Osteoblast (primary cell): ENCODE data around the gene SNX27. TPM values are rescaled to one million over a fixed set of nuclear protein-coding genes. Genes with fewer than 3 reads are reported as not detected.

Source experiments
- DNase-seq: peaks from one replicate; pipeline ENCODE4 v3.0.0; 2011; ENCODE audit warnings: low spot score, mixed read lengths; ENCODE audit not compliant: insufficient read length; ENCODE audit errors: missing footprints
- H2AFZ ChIP-seq: 2 replicates; pipeline ENCODE4 v1.6.0; 2011; ENCODE audit warnings: mild to moderate bottlenecking, low read length
- H3K27ac ChIP-seq: 2 replicates; pipeline ENCODE4 v1.5.1; 2011; ENCODE audit warnings: mild to moderate bottlenecking, low read depth, low read length, moderate library complexity
- H3K27me3 ChIP-seq: 2 replicates; pipeline ENCODE4 v1.6.0; 2012; ENCODE audit warnings: mild to moderate bottlenecking, control low read depth, inconsistent platforms, low read length, moderate library complexity; ENCODE audit not compliant: insufficient read depth
- H3K36me3 ChIP-seq: 2 replicates; pipeline ENCODE4 v1.5.1; 2011; ENCODE audit warnings: mild to moderate bottlenecking, low read length, control low read depth, moderate library complexity; ENCODE audit not compliant: insufficient read depth
- H3K4me1 ChIP-seq: 2 replicates; pipeline ENCODE4 v1.5.1; 2011; ENCODE audit warnings: mild to moderate bottlenecking, low read length, control low read depth, moderate library complexity; ENCODE audit not compliant: insufficient read depth
- H3K4me2 ChIP-seq: 2 replicates; pipeline ENCODE4 v1.6.0; 2011; ENCODE audit warnings: mild to moderate bottlenecking, low read length; ENCODE audit not compliant: insufficient read depth
- H3K4me3 ChIP-seq: fragments of 200-600 bp; sonication (generic); 3 replicates; pipeline ENCODE4 v1.5.1; 2012; ENCODE audit warnings: mild to moderate bottlenecking, low read length, inconsistent platforms; ENCODE audit not compliant: insufficient read depth
- H3K79me2 ChIP-seq: 2 replicates; pipeline ENCODE4 v1.6.0; 2012; ENCODE audit warnings: mild to moderate bottlenecking, low read length, control low read depth, inconsistent platforms; ENCODE audit not compliant: insufficient read depth
- H3K9me3 ChIP-seq: 2 replicates; pipeline ENCODE4 v1.5.1; 2011; ENCODE audit warnings: low read depth, low read length, control low read depth
- H4K20me1 ChIP-seq: 2 replicates; pipeline ENCODE4 v1.6.0; 2012; ENCODE audit warnings: mild to moderate bottlenecking, low read length, control low read depth; ENCODE audit not compliant: insufficient read depth
- total RNA-seq: library from RNA; depleted of rRNA; stranded (reverse); fragments of >200 nt; gene quantifications from 2 replicates; pipeline ENCODE4 v1.2.3, GENCODE V29; 2012
- TF ChIP-seq, protein P1 (sequence below): IDR thresholded peaks from 2 replicates; pipeline ENCODE4 v1.5.1; 2011; ENCODE audit warnings: mild to moderate bottlenecking, low read depth, low read length, moderate library complexity; ENCODE audit errors: extremely low read depth

Gene SNX27
- total RNA-seq, result 23.5 and 25.6 TPM in 2 replicates

DNA sequence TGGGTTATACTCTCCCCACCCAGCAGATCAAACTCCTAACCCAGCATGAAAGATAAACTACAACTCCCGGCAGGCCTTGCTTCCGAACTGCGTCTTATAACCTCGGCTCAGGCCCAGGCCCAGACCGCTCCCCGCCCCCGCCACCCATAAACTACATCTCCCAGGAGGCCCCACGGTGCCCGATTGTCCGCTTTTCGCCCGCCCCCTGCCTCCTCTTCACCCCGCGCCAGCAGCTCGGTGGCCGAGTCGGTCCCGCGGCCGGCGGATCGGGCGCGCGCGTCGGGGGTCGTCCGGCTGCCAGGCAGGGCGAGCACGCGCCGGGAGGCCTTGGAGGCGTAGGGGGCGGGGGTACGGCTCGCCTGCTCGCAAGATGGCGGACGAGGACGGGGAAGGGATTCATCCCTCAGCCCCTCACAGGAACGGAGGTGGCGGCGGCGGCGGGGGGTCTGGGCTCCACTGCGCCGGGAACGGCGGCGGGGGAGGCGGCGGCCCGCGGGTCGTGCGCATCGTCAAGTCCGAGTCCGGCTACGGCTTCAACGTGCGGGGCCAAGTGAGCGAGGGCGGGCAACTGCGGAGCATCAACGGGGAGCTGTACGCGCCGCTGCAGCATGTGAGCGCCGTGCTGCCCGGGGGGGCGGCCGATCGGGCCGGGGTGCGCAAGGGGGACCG lies at the start of gene SNX27:
SNX27 (plus strand) TSS at position 219 of the 669 bp plus-strand sequence; CDS start at position 371, 152 bp downstream.
- peaks cover 6% of the 10 kb centered on the region for H4K20me1 ChIP-seq
- H3K27me3 ChIP-seq, result no peaks in the 10 kb centered on the region
- TF ChIP-seq, protein P1, sequence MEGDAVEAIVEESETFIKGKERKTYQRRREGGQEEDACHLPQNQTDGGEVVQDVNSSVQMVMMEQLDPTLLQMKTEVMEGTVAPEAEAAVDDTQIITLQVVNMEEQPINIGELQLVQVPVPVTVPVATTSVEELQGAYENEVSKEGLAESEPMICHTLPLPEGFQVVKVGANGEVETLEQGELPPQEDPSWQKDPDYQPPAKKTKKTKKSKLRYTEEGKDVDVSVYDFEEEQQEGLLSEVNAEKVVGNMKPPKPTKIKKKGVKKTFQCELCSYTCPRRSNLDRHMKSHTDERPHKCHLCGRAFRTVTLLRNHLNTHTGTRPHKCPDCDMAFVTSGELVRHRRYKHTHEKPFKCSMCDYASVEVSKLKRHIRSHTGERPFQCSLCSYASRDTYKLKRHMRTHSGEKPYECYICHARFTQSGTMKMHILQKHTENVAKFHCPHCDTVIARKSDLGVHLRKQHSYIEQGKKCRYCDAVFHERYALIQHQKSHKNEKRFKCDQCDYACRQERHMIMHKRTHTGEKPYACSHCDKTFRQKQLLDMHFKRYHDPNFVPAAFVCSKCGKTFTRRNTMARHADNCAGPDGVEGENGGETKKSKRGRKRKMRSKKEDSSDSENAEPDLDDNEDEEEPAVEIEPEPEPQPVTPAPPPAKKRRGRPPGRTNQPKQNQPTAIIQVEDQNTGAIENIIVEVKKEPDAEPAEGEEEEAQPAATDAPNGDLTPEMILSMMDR, result no peak
- peaks cover 36% of the 10 kb centered on the region for H3K79me2 ChIP-seq
- peak within 1 kb of the TSS; percentile 90 for H3K4me3 ChIP-seq
- H2AFZ ChIP-seq, result peak within 1 kb of the TSS; percentile 85
- H3K4me1 ChIP-seq, result peaks cover 31% of the 10 kb centered on the region
- H3K4me2 ChIP-seq, result peak within 1 kb of the TSS; percentile 96
- H3K9me3 ChIP-seq, result no peaks in the 10 kb centered on the region
- peak; percentile 96 for DNase-seq
- H3K27ac ChIP-seq, result peak within 1 kb of the TSS; percentile 30
- H3K36me3 ChIP-seq, result no peaks in the 10 kb centered on the region

GRCh38 chr1:151562661-151563060 lies 49.2 kb upstream of the SNX27 start:
- H3K4me3 ChIP-seq, result no peak overlapping the region
- H3K27me3 ChIP-seq, result no peaks in the 10 kb centered on the region
- no peak overlapping the region for H2AFZ ChIP-seq
- H3K9me3 ChIP-seq, result no peaks in the 10 kb centered on the region
- TF ChIP-seq, protein P1, result no peak
- H4K20me1 ChIP-seq, result peaks cover 26% of the 10 kb centered on the region
- peaks cover 22% of the 10 kb centered on the region for H3K79me2 ChIP-seq
- no peaks in the 10 kb centered on the region for H3K4me1 ChIP-seq
- no peak overlapping the region for H3K27ac ChIP-seq
- H3K36me3 ChIP-seq, result peaks cover 28% of the 10 kb centered on the region
- H3K4me2 ChIP-seq, result no peak overlapping the region
- no peak for DNase-seq

DNA sequence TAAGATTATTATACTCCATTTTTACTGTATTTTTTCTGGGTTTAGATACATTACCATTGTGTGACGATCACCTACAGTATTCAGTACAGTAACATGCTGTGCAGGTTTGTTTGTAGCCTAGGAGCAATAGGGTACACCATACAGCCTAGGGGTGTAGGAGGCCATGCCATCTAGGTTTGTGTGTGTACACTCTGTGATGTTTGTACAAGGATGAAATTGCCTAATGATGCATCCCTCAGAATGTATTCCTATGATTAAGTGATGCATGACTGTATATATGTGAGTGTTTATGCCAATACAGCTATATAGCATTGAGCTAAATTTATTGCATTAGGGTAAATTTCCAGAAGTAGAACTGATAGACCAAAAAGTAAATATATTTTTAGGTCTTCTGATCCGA lies 48.5 kb upstream of the SNX27 start:
- Histone ChIP-seq H4K20me1 (peaks cover 24% of the 10 kb centered on the region), H3K9me3 (no peaks in the 10 kb centered on the region), H3K4me2 (no peak overlapping the region), H2AFZ (no peak overlapping the region), H3K79me2 (peaks cover 21% of the 10 kb centered on the region), H3K4me3 (no peak overlapping the region), H3K27me3 (no peaks in the 10 kb centered on the region), H3K36me3 (peaks cover 32% of the 10 kb centered on the region), H3K27ac (no peak overlapping the region), H3K4me1 (no peaks in the 10 kb centered on the region)
- DNase-seq, result no peak
- TF ChIP-seq, protein P1, result no peak

- H4K20me1 ChIP-seq, result peaks cover 17% of the 10 kb centered on the region
- H3K27me3 ChIP-seq, result no peaks in the 10 kb centered on the region
- no peak overlapping the region for H2AFZ ChIP-seq
- no peaks in the 10 kb centered on the region for H3K9me3 ChIP-seq
- peaks cover 46% of the 10 kb centered on the region for H3K36me3 ChIP-seq
- peaks cover 9% of the 10 kb centered on the region for H3K79me2 ChIP-seq
- TF ChIP-seq, protein P1, result no peak
- no peak overlapping the region for H3K27ac ChIP-seq
- peaks cover 6% of the 10 kb centered on the region for H3K4me1 ChIP-seq
- H3K4me2 ChIP-seq, result no peak overlapping the region
- DNase-seq, result no peak
- no peak overlapping the region for H3K4me3 ChIP-seq
These were observed 46.2 kb upstream of the SNX27 start for GRCh38 chr1:151565502-151566189.
